Left lung (tissue), 10 donors: ENCODE results near the gene TCF7L1. TPM values are rescaled to one million over a fixed set of nuclear protein-coding genes. Genes with fewer than 3 reads are reported as not detected.
A peak's percentile ranks its signal among the peaks of the same experiment; 100 is the strongest.

ENCODE experiments used
- ATAC-seq: fragments of 200-7000 bp; cut with Tn5 transposase; one replicate; pipeline ENCODE4 v1.9.1; 2020; ENCODE audit warnings: moderate library complexity
- DNase-seq, 4 donors: peaks; one replicate each; pipeline ENCODE4 v3.0.0-alpha.2; 2013 to 2020
- H3K27ac ChIP-seq, 2 donors: fragments of 200-600 bp; sonication (generic) in 1 of 2; one replicate each; pipeline versions ENCODE4 v1.5.0 to v1.8.0; 2020 to 2021
- H3K27me3 ChIP-seq, 2 donors: fragments of 200-600 bp; sonication (generic) in 1 of 2; one replicate each; pipeline versions ENCODE4 v1.5.0 to v1.8.0; 2020 to 2021
- H3K36me3 ChIP-seq, 2 donors: fragments of 200-600 bp; sonication (generic) in 1 of 2; one replicate each; pipeline versions ENCODE4 v1.5.0 to v1.8.0; 2020 to 2021
- H3K4me1 ChIP-seq, 2 donors: fragments of 200-600 bp; one replicate each; pipeline ENCODE4 v1.8.0; 2021
- H3K4me3 ChIP-seq, 2 donors: fragments of 200-600 bp; sonication (generic) in 1 of 2; one replicate each; pipeline versions ENCODE4 v1.5.0 to v1.8.0; 2020 to 2021; ENCODE audit warnings: mild to moderate bottlenecking in 1 of 2
- H3K9me3 ChIP-seq, 2 donors: fragments of 200-600 bp; sonication (generic) in 1 of 2; one replicate each; pipeline versions ENCODE4 v1.5.0 to v1.8.0; 2020 to 2021
- CTCF ChIP-seq, 2 donors: fragments of 200-600 bp; sonication (generic) in 1 of 2; IDR thresholded peaks; one replicate each; pipeline versions ENCODE4 v1.5.0 to v1.8.0; 2021; ENCODE audit warnings: antibody characterized with exemption in 2 of 2
- intact Hi-C, 2 donors: fragments of 100-400 bp; cut with DNase I; formaldehyde crosslinking; loops; one replicate each; pipeline versions ENCODE4 v1.11.2 to v1.14.2; 2022
- polyA plus RNA-seq, 6 donors: library from polyadenylated mRNA; unstranded; fragments of 120-200 nt; gene quantifications; one replicate each; pipeline ENCODE4 v1.2.1, GENCODE V29; 2013; ENCODE audit not compliant: insufficient read length in 6 of 6
- total RNA-seq, 2 donors: library from RNA; stranded (reverse); fragmentation: NEBNext Ultra II Directional; extraction: Animal tissue kit (Norgen Biotek cat#: 25700); gene quantifications; one replicate each; pipeline ENCODE4 v1.2.1, GENCODE V29; 2021
- donor health status: DM: no; HTN: yes; CAD: no.
- donor health status: DM: no; HTN: no; CAD: no.

TCF7L1 gene
- total and polyA plus RNA-seq, 8 donors: 16.4 to 63.9 (median 57.5) TPM

DNA sequence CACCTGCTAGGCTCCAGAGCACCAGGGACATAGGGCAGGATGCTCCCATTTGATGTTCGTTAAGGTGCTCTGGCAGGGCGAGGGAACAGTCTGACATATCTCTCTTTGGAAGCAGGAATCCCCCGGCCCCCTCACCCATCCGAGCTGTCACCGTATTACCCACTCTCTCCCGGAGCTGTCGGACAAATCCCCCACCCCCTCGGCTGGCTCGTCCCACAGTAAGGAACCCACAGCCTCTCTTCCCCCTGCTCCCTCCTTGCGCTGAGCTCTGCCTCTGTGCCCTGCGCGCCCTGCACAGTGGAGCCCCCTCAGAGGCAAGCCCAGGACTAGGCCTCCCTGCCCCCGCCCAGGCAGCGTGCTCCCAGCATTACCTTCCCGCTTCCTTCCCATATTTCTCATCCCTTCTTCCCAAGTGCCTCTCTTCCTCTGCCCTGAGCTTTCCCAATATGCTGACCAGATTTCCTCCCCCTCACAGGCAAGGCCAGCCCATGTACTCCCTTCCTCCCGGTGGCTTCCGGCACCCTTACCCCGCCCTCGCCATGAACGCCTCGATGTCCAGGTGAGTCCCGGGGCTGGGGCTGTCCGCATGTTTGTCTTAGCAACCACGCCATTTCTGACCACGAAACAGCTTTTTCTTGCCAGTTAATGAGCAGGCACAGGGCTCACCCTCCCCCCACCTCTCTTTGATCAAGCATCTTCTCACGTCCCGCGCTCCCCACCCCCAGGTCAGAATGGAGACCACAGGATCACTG is 170.8 kb downstream of the TCF7L1 start:
- H3K27me3 ChIP-seq: no peaks in the 10 kb centered on the region
- DNase-seq (no peak), ATAC-seq (no peak)
- intact Hi-C loops: loop anchor here in 1 of 2 donors (5.0 kb wide), 1 partner anchor 237 kb away; no protein-coding TSS in a partner anchor
- TF ChIP-seq CTCF (IDR thresholded peaks at IDR 0.05): no peak
- peaks cover 0 to 23% of the 10 kb centered on the region in 2 donors for H3K36me3 ChIP-seq
- H3K9me3 ChIP-seq: no peaks in the 10 kb centered on the region
- no peak overlapping the region for H3K4me3 ChIP-seq
- no peak overlapping the region for H3K27ac ChIP-seq
- H3K4me1 ChIP-seq: peaks cover 2 to 26% of the 10 kb centered on the region in 2 donors

DNA sequence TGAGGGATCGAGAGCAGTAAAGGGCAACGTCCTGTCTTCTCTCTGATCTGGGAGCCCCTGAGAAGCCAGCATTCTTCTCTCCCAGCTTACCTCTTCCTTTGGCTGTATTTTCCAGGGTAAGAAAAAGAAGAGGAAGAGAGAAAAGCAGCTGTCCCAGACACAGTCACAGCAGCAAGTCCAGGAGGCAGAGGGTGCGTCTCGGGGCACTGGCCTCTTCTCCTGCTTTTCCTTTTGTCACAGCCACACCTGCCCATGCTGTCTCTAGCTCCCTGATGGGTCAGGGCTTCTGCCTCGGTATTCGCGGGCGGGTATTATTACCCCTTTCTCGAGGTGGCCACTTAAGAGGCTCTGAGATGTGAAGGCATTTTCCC is 174.3 kb downstream of the TCF7L1 start:
- Histone ChIP-seq H3K9me3 (no peaks in the 10 kb centered on the region), H3K27me3 (no peaks in the 10 kb centered on the region), H3K36me3 (peaks cover 0 to 31% of the 10 kb centered on the region in 2 donors), H3K4me3 (no peak overlapping the region), H3K27ac (peak overlapping the region in 1 of 2 donors; percentile 35), H3K4me1 (peaks cover 8 to 39% of the 10 kb centered on the region in 2 donors)
- no peak for TF ChIP-seq CTCF (IDR thresholded peaks at IDR 0.05)
- ATAC-seq (no peak), DNase-seq (no peak)
- intact Hi-C loops: no loop called here

DNA sequence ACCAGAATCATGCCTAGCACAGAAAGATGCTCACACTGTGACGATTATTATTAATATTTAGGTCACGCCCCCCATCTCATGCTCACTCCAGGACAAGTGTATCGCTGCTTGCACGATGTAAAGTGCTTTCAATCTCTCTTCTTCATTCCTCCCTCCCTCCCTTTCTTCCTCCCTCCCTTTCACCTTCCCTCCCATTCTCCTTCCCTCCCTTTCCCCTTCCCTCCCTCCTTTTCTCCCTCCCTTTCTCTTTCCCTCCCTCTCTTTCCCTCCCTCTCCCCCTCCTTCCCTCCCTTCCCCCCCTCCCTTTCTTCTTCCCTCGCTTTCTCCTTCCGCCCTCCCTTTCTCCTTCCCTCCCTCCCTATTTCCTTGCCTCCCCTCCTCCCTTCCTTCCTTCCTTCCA is 175.0 kb downstream of the TCF7L1 start:
- H3K4me3 ChIP-seq: no peak overlapping the region
- no peaks in the 10 kb centered on the region for H3K9me3 ChIP-seq
- no peak for TF ChIP-seq CTCF (IDR thresholded peaks at IDR 0.05)
- no peak overlapping the region for H3K27ac ChIP-seq
- DNase-seq: no peak
- H3K4me1 ChIP-seq: peaks cover 8 to 39% of the 10 kb centered on the region in 2 donors
- ATAC-seq: no peak
- intact Hi-C loops: no loop called here
- peaks cover 0 to 31% of the 10 kb centered on the region in 2 donors for H3K36me3 ChIP-seq
- H3K27me3 ChIP-seq: no peaks in the 10 kb centered on the region

DNA sequence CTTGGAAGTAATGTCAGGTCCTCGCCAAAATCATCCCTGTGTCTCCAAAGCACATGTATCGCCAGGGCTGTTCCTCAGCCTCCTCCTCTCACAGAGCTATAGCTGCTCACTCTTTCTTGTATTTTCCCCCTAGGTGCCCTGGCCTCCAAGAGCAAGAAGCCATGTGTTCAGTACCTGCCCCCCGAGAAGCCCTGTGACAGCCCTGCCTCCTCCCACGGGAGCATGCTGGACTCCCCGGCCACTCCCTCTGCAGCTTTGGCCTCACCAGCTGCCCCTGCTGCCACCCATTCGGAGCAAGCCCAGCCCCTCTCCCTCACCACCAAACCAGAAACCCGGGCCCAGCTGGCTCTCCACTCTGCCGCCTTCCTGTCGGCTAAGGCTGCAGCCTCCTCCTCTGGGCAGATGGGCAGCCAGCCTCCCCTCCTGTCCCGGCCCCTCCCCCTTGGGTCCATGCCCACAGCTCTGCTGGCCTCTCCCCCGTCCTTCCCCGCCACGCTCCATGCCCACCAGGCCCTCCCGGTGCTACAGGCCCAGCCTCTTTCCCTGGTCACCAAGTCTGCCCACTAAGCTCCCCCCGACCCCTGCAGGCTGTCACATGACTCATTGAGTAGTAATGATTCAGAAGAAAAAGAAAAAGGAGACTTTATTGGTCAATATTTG is 175.8 kb downstream of the TCF7L1 start:
- Histone ChIP-seq H3K9me3 (no peaks in the 10 kb centered on the region), H3K27ac (peak overlapping the region; percentile 35 to 64), H3K36me3 (peaks cover 0 to 38% of the 10 kb centered on the region in 2 donors), H3K27me3 (no peaks in the 10 kb centered on the region), H3K4me1 (peaks cover 8 to 39% of the 10 kb centered on the region in 2 donors), H3K4me3 (no peak overlapping the region)
- ATAC-seq: peak; percentile 46
- intact Hi-C loops: no loop called here
- TF ChIP-seq CTCF (IDR thresholded peaks at IDR 0.05): no peak
- DNase-seq: peak in 1 of 4 donors; percentile 83

DNA sequence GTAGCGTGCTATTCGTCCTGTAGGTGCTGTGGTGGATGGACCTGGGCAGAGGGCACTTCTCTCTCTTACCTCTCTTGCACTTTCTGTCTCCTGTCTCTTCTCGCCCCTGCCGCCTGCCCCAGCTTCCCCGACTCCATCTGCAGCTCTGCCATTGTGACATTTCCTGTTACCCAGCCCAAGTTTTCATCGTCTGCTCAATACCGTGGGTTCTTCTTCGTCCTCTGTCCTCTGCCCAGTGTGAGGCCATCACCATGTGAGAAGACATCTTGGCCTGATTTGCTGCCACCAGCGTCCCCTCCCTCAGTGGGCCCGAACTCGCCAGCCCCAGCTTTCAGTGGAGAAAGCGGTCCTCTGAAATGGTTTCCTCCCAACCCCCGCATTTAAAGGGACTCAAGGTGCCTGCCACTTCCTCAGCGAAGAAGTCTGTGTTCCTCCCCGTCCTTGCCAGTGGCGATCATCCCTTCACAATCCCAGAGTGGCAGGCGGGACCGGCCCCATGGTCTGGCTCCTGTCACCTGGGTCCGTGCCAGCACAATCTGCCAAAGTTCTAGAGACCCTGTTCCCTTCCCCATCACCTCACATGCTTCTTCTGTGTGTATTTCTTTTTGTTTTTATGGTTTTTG is 176.6 kb downstream of the TCF7L1 start:
- DNase-seq (peak in 1 of 4 donors; percentile 77), ATAC-seq (peak; percentile 4)
- Histone ChIP-seq H3K36me3 (peaks cover 0 to 45% of the 10 kb centered on the region in 2 donors), H3K4me1 (peaks cover 8 to 39% of the 10 kb centered on the region in 2 donors), H3K27ac (peak overlapping the region; percentile 35 to 64), H3K27me3 (no peaks in the 10 kb centered on the region), H3K9me3 (no peaks in the 10 kb centered on the region), H3K4me3 (peak overlapping the region in 1 of 2 donors; percentile 17)
- intact Hi-C loops: no loop called here
- no peak for TF ChIP-seq CTCF (IDR thresholded peaks at IDR 0.05)
